PC-3 (cell line): ENCODE measurements around the gene AHCYL2.
"Not testable (repeated sequence)": the region's sequence is repeated elsewhere in the genome, so short reads cannot be mapped to it uniquely, and the experiment has no call there.

Source experiments
- EZH2phosphoT487 ChIP-seq: fragments of 300-600 bp; sonication (generic); IDR thresholded peaks from 2 replicates; pipeline ENCODE4 v1.6.1; 2018; ENCODE audit warnings: mild to moderate bottlenecking, antibody characterized with exemption, low read length, borderline replicate concordance
- TF ChIP-seq, protein P1 (sequence below): fragments of 300-600 bp; sonication (generic); conservative IDR thresholded peaks from 2 replicates; pipeline ENCODE4 v1.5.1; 2017; ENCODE audit warnings: antibody characterized with exemption, low read depth, mild to moderate bottlenecking, low read length

- TF ChIP-seq, protein P1, sequence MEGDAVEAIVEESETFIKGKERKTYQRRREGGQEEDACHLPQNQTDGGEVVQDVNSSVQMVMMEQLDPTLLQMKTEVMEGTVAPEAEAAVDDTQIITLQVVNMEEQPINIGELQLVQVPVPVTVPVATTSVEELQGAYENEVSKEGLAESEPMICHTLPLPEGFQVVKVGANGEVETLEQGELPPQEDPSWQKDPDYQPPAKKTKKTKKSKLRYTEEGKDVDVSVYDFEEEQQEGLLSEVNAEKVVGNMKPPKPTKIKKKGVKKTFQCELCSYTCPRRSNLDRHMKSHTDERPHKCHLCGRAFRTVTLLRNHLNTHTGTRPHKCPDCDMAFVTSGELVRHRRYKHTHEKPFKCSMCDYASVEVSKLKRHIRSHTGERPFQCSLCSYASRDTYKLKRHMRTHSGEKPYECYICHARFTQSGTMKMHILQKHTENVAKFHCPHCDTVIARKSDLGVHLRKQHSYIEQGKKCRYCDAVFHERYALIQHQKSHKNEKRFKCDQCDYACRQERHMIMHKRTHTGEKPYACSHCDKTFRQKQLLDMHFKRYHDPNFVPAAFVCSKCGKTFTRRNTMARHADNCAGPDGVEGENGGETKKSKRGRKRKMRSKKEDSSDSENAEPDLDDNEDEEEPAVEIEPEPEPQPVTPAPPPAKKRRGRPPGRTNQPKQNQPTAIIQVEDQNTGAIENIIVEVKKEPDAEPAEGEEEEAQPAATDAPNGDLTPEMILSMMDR: not testable (repeated sequence)
- TF ChIP-seq EZH2phosphoT487: not testable (repeated sequence)
Measured at GRCh38 chr7:129476398-129476797, 251.6 kb downstream of the AHCYL2 start.
